Body of pancreas (tissue), 4 donors: ENCODE data around the gene MINK1. TPM values are rescaled to one million over a fixed set of nuclear protein-coding genes. Genes with fewer than 3 reads are reported as not detected.

Source experiments
- ATAC-seq: fragments of 150-250 bp; one replicate; pipeline ENCODE4 v1.9.1; 2016
- DNase-seq, 4 donors: peaks; one replicate each; pipeline ENCODE4 v3.0.0-alpha.2; 2019
- H3K27ac ChIP-seq, 4 donors: fragments of 200-600 bp; sonication (generic); 1 replicate in 3 of 4; 2 replicates in 1 of 4; pipeline versions ENCODE4 v1.5.1 to v1.6.1; 2016 to 2019; ENCODE audit warnings: mild to moderate bottlenecking in 1 of 4, mixed read lengths in 1 of 4, moderate library complexity in 1 of 4
- H3K27me3 ChIP-seq, 2 donors: fragments of 200-600 bp; sonication (generic); one replicate each; pipeline ENCODE4 v1.6.0; 2016; ENCODE audit warnings: mild to moderate bottlenecking in 1 of 2
- H3K36me3 ChIP-seq, 2 donors: fragments of 200-600 bp; sonication (generic); replicated peaks in 1 of 2; 2 replicates each; pipeline ENCODE4 v1.5.1; 2016; ENCODE audit warnings: low read depth in 2 of 2; ENCODE audit not compliant: insufficient read depth in 1 of 2
- H3K4me1 ChIP-seq: fragments of 200-600 bp; sonication (generic); one replicate; pipeline ENCODE4 v1.6.0; 2016
- H3K4me3 ChIP-seq, 2 donors: fragments of 200-600 bp; sonication (generic); 1 replicate in 1 of 2; 2 replicates in 1 of 2; pipeline ENCODE4 v1.5.1; 2016 to 2019
- H3K9me3 ChIP-seq, 3 donors: fragments of 200-600 bp; sonication (generic); 1 replicate in 2 of 3; 2 replicates in 1 of 3; pipeline ENCODE4 v1.5.1; 2016
- POLR2A ChIP-seq, 3 donors: fragments of 450-650 bp; IDR thresholded peaks; one replicate each; pipeline ENCODE4 v1.6.1; 2016; ENCODE audit warnings: antibody characterized with exemption in 3 of 3, mild to moderate bottlenecking in 2 of 3
- WGBS, 2 donors: methylation state at CpG; one replicate each; pipeline ENCODE4 v1.1.5; 2017; 5-methylcytosine and 5-hydroxymethylcytosine counted together
- intact Hi-C: fragments of 100-400 bp; cut with DNase I; formaldehyde crosslinking; loops from one replicate; pipeline ENCODE4 v1.15.1; 2023
- total RNA-seq, 2 donors: library from RNA; depleted of rRNA; stranded (reverse); fragments of >200 nt; gene quantifications; one replicate each; pipeline ENCODE4 v1.1.0, GENCODE V29; 2016
- TF ChIP-seq, protein P1 (sequence below), 7 experiments: fragments of 450-650 bp in 4 of 7; fragments of 200-600 bp in 3 of 7; sonication (generic) in 3 of 7; IDR thresholded peaks; one replicate each; pipeline ENCODE4 v1.5.1; 2016 to 2019; ENCODE audit warnings: antibody characterized with exemption in 7 of 7

MINK1 gene
- total RNA-seq, 2 donors from 2014 or later, result 32.7 to 66.6 TPM

DNA sequence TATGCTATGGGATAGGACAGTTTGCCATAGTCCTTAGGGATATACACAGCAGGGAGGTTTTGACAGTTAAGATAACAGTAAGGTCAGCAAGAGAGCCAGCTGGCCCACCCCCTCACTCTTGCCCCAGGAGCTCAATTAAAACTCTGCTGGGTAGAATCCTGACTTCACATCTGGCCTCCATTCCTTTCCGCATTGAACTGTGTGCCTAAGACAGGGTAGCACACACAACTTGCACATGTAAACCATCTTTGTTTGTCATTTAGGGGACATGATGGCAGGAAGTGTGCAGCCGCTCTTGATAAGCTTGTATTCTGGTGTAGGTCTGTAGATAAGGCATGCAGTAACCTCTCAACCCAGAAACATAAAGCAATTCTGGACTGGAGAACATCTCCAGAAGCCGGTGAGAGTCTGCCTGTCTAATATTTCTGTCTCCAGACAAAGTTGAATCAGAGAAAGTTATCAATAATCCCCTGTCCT lies 5.2 kb downstream of the MINK1 start:
- Histone ChIP-seq H3K4me1 (peaks cover 47% of the 10 kb centered on the region), H3K9me3 (no peaks in the 10 kb centered on the region), H3K27ac (no peak overlapping the region), H3K36me3 (no peaks in the 10 kb centered on the region), H3K27me3 (no peaks in the 10 kb centered on the region), H3K4me3 (no peak overlapping the region)
- WGBS, 2 donors, result 79 to 96% methylated on average over 2 to 3 of the region's 3 CpGs
- TF ChIP-seq, protein P1, sequence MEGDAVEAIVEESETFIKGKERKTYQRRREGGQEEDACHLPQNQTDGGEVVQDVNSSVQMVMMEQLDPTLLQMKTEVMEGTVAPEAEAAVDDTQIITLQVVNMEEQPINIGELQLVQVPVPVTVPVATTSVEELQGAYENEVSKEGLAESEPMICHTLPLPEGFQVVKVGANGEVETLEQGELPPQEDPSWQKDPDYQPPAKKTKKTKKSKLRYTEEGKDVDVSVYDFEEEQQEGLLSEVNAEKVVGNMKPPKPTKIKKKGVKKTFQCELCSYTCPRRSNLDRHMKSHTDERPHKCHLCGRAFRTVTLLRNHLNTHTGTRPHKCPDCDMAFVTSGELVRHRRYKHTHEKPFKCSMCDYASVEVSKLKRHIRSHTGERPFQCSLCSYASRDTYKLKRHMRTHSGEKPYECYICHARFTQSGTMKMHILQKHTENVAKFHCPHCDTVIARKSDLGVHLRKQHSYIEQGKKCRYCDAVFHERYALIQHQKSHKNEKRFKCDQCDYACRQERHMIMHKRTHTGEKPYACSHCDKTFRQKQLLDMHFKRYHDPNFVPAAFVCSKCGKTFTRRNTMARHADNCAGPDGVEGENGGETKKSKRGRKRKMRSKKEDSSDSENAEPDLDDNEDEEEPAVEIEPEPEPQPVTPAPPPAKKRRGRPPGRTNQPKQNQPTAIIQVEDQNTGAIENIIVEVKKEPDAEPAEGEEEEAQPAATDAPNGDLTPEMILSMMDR (IDR thresholded peaks at IDR 0.05), result no peak
- TF ChIP-seq POLR2A (IDR thresholded peaks at IDR 0.05), result no peak
- DNase-seq, result no peak
- intact Hi-C loops, result no loop called here
- no peak for ATAC-seq

DNA sequence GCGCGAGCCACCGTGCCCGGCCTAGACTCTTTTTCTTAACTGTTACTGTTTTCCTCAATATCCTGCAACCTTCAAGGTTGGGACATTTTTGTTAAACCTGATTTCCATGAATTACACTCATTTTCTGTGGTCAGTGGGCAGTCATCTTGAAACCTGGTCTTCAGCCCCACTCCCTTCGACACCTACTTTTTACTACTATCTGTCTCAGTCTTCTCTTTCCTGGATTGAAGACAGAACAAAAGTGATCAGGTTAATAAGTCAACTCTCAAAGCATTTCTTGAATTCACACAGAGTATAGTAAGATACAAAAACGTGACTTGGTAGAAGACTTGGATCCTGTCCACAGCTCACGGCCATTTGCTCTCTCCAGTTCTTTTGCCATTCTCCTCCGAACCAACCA lies 6.1 kb downstream of the MINK1 start:
- intact Hi-C loops, result no loop called here
- H3K27ac ChIP-seq, result no peak overlapping the region
- DNase-seq (no peak), ATAC-seq (no peak)
- H3K9me3 ChIP-seq, result no peaks in the 10 kb centered on the region
- WGBS, 2 donors, result 84 to 87% methylated on average over 8 of the region's 8 CpGs
- no peak for TF ChIP-seq POLR2A (IDR thresholded peaks at IDR 0.05)
- TF ChIP-seq, protein P1 (IDR thresholded peaks at IDR 0.05), result no peak
- H3K4me1 ChIP-seq, result peaks cover 40% of the 10 kb centered on the region
- H3K27me3 ChIP-seq, result no peaks in the 10 kb centered on the region
- no peak overlapping the region for H3K4me3 ChIP-seq
- H3K36me3 ChIP-seq, result no peaks in the 10 kb centered on the region

DNA sequence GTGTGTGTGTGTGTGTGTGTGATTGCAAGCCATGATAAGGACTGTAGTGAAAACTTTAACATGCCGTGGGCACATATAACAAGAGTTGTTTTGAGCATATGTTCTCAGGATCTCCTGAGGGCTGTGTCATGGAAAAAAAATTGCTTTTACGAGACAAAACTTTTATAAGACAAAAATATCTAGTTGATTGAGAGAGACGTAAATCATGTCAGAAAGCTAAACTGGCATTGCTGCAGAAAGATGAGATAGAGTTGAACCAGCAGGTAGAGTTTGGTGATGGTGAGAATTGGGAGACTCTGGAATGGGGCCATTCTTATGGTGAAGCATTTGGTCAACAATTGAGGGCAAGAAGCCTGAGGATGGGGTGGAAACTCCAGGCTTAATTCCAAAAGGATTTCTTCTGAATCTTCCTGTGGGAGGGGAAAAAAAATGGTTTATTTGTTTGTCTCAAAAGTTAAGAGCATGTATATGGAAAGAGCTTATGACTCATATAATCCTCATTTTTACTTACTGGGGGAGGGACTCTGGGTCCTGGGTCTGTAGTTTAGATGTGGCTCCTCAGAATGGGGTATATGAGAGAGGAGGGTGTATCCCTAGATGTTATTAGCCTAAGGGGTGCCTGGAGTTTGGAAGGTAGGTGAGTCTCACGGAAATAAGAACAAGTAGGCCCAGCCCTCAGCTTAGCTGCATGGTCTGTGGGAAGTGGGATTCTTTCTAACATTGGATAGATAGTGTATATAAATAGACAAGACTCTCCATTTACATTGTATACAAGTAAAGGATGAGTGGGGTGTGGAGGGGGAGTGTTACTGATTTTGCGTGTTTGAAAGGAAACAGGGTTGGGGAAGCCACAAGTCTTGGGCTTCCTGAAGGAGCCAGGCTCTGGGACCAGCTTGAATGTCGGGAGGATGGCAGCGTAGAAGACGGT lies 7.1 kb downstream of the MINK1 start:
- Histone ChIP-seq H3K27ac (no peak overlapping the region), H3K36me3 (no peaks in the 10 kb centered on the region), H3K4me3 (no peak overlapping the region), H3K9me3 (no peaks in the 10 kb centered on the region), H3K4me1 (peaks cover 30% of the 10 kb centered on the region), H3K27me3 (no peaks in the 10 kb centered on the region)
- 83 to 85% methylated on average over 8 of the region's 8 CpGs for WGBS, 2 donors
- intact Hi-C loops, result no loop called here
- ATAC-seq, result no peak
- TF ChIP-seq, protein P1 (IDR thresholded peaks at IDR 0.05), result no peak
- no peak for TF ChIP-seq POLR2A (IDR thresholded peaks at IDR 0.05)
- DNase-seq, result no peak

DNA sequence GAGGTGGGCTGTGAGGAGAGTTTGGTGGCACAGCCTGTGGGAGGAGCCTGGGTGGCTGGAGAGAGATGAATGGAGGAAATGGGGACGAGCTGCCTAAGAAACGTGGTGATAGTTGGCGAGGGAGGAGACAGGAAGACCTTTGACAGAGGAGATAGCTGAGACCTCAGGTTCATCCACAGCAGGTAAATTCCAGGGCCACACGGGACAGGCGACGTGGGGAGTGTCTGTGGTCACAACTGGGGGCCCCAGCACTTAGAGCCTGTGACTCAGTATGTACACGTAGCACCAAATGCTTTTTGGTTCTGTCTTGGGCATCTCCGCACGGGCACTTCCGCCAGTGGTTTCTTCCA lies 7.7 kb downstream of the MINK1 start:
- DNase-seq (no peak), ATAC-seq (no peak)
- Histone ChIP-seq H3K4me1 (peaks cover 24% of the 10 kb centered on the region), H3K36me3 (no peaks in the 10 kb centered on the region), H3K27ac (no peak overlapping the region), H3K4me3 (no peak overlapping the region), H3K9me3 (no peaks in the 10 kb centered on the region), H3K27me3 (no peaks in the 10 kb centered on the region)
- TF ChIP-seq, protein P1 (IDR thresholded peaks at IDR 0.05), result no peak
- no peak for TF ChIP-seq POLR2A (IDR thresholded peaks at IDR 0.05)
- WGBS, 2 donors, result 77 to 92% methylated on average over 9 to 10 of the region's 10 CpGs
- intact Hi-C loops, result no loop called here
